GM18870 (cell line): ENCODE results near the gene SNX12.
A peak's percentile ranks its signal among the peaks of the same experiment; 100 is the strongest.

ENCODE experiments used
- ATAC-seq: cut with Tn5 transposase; IDR thresholded peaks from one replicate; pipeline ENCODE4 v1.9.1; 2021; ENCODE audit warnings: moderate library complexity; ENCODE audit not compliant: unreplicated experiment

The SNX12 gene

GRCh38 chrX:71068044-71068918 lies at the start of gene SNX12:
SNX12 (minus strand) TSS chrX:71068334; CDS start chrX:71068306, 28 bp downstream.
- ATAC-seq, result peak; percentile 95

DNA sequence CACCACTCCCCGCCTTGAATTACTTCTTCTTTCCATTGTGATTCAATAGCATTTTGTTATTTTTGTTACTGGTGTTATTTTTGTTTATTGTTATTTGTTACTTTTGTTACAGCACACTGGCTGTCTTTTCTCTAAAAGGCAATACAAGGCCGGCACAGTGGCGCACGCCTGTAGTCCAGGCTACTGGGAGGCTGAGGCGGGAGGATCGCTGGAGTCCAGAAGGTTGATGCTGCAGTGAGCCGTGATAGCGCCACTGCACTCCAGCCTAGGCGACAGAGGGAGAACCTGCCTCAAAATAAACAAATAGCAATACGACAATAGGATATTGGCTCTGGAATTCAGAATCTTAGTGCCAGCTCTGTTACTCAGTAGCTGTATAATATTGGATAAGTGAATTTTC lies 49.2 kb upstream of the SNX12 start:
- no peak for ATAC-seq

DNA sequence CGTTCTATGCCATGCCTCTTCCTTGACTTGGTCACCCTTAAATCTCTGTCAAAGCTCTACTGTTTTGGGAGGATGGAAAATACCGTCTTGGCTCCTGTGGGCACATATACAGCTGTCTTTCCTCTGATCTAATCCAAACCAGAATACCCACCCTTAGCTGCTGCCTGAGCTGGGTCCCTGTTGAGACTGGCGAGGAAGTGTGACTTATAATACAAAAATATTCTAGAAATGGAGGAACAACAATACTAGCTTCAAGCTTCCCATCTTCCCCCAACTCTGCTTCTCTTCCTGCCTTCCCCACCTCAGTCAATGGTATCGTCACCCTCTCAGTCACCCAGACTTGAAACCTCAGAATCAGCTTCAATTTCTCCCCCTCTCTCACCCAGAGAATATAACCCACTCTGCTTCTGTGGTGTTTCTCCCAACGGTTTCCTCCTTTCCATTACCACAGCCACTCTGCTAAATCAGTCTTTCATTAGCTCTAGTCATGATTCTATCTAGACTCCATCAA lies 43.8 kb upstream of the SNX12 start:
- ATAC-seq, result peak; percentile 15

- peak; percentile 80 for ATAC-seq
Measured at GRCh38 chrX:71111141-71111843, 43.2 kb upstream of the SNX12 start, which contains the start of gene IL2RG. IL2RG (minus strand) TSS chrX:71111577; CDS start chrX:71111539, 38 bp downstream.

GRCh38 chrX:71109051-71109450 lies 40.9 kb upstream of the SNX12 start:
- no peak for ATAC-seq

- no peak for ATAC-seq
Measured at GRCh38 chrX:71107762-71108360, 39.7 kb upstream of the SNX12 start.

DNA sequence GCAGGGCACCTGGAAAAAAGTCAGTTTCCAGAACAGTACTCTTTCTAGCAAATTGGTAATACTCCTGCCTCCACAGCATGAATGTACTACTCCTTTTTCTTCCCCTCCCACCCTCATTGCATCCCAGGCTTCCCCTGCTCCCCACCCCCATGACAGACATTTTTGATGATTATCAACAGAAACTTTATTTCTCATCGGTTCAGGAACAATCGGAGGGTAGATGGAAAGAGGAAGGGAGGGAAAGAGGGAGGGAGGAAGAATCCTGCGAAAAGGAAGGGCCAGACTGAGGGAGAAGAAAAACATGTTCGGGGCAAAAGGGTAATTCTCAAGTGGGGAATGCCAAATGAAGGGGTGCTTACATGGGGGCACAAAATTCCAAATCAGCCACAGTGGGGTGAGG lies 39.1 kb upstream of the SNX12 start:
- no peak for ATAC-seq

DNA sequence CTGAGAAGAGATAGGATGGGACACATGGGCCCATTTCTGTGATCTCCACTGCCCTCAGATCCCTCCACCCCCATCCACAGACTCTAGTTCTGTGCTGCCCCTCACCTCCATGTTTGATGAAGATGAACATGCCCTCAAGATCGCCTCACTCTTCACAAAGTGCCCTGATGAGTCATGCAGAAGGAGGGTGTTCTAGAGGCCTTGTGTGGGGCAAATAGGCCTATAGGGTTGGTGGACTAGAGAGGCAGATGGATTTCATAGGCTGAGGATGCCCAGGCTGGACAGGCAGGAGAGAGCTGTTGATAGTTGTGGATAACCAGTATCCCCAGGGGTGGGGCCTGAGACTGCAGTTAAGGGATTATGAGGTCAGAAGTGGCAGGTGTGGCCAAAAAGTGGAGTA lies 38.3 kb upstream of the SNX12 start, which contains the start of gene CXorf65:
CXorf65 (minus strand) TSS at position 314 of the 400 bp plus-strand sequence; CDS start at position 130, 184 bp downstream.
- ATAC-seq, result no peak

DNA sequence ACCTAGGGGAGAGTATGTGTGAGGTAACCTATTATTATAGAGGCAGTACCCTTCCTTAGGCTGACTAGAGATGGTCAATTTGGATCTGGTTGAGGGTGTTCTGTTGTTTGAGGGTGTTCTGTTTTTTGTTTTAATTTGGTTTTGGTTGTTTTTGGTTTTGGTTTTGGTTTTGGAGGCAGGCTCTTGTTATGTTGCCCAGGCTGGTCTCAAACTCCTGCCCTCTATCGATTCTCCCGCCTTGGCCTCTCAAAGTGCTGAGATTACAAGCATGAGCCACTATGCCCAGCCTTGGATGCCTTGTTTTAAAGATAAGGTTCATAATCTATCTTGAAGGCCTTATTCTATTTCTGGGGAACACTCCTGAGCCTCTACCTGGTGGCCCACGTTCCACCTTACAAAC lies 37.5 kb upstream of the SNX12 start:
- no peak for ATAC-seq

DNA sequence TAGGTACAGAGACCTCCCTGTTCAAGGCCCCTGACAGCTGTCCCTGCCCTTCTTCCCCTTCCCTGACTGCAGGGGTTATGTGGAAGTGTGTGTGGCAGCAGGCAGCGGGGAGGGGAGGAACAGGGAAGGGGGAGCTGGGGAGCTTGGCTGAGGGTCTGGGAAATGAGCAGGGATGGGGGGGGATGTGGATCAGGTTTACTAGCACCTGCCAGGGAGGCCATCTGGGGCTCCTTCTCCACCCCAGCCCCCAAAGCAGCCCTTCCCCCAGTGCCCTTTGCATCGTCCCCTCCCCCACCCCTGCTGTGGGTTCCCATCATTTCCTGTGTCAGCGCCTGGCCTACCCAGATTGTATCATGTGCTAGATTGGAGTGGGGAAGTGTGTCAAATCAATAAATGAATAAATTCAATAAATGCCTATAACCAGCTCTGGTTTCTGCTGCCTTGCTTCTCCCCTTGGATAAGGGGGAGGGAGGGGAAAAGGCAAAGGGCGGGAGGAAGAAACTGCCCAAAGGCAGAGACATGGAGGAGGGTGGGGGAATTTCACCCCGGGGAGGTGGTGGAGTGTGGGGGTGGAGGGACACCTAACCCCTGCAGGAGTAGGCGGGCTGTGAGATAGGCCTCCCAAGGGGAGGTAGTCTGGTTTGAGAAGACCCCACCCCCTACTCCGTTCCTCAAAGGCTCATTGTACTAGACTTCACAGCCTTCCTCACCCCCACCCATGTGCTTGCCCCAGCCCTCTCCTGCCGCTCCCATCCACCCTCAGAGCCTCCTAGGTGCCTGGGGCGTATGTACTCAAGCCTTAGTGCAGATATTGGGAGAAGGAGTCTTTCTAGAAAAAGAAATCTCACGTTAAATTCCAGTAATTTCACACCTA lies 35.2 kb upstream of the SNX12 start:
- ATAC-seq, result no peak

DNA sequence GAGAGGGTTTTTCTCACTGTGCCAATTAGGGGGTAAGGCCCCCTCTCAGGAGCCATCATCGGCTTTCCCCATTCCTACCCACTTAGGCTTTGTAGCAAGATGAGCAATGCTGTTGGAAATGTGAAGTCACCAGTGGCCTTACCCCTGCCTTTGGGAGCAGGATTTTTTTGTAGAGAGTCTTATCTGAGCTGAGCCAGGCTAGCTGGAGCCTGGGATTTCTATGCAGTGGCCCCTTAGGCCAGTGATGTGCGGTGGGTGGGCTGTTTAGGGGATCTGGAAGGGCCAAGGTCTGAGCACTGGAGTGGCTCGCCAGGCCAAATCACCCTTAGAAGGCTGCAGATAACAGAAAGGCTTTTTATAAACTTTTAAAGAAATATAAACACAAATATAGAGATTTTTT lies 34.2 kb upstream of the SNX12 start:
- no peak for ATAC-seq

DNA sequence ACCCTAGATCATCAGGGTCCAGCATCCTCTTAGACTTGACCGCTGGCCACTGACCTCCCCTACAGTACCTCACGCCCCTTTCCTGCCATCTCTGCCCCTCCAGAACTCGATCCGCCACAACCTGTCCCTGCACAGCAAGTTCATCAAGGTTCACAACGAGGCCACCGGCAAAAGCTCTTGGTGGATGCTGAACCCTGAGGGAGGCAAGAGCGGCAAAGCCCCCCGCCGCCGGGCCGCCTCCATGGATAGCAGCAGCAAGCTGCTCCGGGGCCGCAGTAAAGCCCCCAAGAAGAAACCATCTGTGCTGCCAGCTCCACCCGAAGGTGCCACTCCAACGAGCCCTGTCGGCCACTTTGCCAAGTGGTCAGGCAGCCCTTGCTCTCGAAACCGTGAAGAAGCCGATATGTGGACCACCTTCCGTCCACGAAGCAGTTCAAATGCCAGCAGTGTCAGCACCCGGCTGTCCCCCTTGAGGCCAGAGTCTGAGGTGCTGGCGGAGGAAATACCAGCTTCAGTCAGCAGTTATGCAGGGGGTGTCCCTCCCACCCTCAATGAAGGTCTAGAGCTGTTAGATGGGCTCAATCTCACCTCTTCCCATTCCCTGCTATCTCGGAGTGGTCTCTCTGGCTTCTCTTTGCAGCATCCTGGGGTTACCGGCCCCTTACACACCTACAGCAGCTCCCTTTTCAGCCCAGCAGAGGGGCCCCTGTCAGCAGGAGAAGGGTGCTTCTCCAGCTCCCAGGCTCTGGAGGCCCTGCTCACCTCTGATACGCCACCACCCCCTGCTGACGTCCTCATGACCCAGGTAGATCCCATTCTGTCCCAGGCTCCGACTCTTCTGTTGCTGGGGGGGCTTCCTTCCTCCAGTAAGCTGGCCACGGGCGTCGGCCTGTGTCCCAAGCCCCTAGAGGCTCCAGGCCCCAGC lies 32.7 kb upstream of the SNX12 start:
- ATAC-seq, result no peak

GRCh38 chrX:71099736-71100135 lies 31.6 kb upstream of the SNX12 start:
- ATAC-seq, result no peak

GRCh38 chrX:71098951-71099506 lies 30.9 kb upstream of the SNX12 start:
- no peak for ATAC-seq

DNA sequence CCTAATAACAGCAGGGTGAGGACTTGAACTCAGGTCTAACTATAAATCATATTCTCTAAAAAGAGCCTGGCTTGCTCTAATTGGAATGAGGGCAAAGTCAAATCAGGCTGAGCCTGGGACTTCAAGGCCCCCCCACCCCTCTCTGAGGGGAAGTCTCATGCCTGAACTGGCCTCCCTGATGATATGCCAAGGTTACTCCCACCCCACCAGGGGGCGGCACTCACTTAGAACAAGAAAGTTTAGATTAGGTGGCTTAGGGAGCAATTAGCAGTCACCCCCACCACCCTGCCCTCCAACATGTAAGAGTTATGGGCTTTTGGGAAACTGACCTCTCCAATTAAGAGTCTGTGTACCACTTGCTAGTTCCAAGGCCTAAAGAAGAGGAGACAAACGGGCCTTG lies 30.2 kb upstream of the SNX12 start:
- ATAC-seq, result no peak

DNA sequence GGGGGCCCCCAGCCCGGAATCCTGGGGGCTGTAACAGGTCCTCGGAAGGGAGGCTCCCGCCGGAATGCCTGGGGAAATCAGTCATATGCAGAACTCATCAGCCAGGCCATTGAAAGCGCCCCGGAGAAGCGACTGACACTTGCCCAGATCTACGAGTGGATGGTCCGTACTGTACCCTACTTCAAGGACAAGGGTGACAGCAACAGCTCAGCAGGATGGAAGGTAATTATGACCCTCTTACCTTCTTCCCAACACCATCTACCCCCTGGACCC lies 28.6 kb upstream of the SNX12 start:
- ATAC-seq, result no peak

- no peak for ATAC-seq
Measured at GRCh38 chrX:71095981-71096759, 28.0 kb upstream of the SNX12 start.

DNA sequence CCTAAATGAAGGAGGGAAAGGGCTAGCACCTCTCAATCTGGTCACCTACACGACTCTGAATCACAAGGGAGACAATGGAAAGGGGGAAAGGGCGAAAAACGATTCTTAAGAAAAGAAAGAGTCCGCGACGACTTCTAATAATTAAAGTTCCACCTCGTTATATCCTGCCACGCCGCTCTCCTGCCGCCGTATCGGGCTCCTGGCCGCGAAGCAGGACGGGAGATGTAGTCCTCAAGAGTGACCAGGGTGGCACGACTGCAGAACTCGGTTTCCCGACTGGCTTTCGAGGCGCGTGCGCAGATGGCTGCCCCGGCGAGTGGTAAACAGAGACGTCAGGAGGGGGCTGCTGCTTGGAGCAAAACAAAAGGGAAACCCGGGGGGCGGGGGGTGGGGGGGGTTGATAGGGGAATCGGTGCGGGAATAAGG lies 27.4 kb upstream of the SNX12 start, which contains the start of gene FOXO4:
FOXO4 (plus strand) TSS at position 297 of the 426 bp plus-strand sequence. CDS start 678 bp downstream, outside the sequence.
- peak; percentile 61 for ATAC-seq
